Hypothalamus (tissue), 51 donors: ENCODE measurements around the gene GOLGA6C.
"Not testable (repeated sequence)": the region's sequence is repeated elsewhere in the genome, so short reads cannot be mapped to it uniquely, and the experiment has no call there.

ENCODE experiments used
- DNase-seq, 51 donors: peaks; one replicate each; lab custom pipeline; 2025; lab: John Stamatoyannopoulos, UW

GOLGA6C gene

DNA sequence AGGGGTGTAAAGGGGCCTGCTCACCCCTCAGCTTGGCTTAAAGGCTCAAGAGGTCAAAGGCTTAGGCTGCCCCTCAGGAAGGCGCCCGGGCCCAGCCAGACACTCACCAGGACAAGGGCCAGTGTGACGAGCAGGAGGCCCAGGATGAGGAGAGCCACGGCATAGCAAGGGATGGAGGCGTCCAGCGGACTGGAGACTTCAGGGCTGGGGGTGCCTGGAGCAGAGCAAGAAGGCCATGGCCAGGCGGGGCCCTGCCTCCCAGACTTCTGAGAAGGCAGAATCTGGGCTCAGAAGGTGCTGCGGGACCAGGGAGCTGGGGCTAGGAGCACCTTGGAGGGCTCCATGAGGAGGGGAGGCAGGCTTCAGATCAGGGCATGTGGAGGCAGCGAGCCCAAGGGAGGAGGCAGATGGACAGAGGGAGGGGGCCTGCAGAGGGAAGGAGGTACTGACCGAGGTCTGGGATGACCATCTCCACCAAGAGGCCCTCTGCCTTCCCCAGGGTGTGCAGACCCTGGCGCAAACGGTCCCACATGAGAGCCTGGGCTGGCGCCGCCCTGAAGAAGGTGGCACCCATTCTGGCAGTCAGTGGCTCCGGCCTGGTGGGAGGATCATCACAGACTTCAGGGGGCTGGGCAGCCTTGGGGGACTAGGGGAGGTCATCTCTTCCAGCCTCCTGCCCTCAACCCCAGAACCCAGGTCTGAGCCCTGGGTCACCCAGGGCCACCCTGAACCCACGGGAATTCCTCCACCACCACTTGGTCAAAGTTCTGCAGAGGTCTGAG, 32.0 kb upstream of the GOLGA6C start:
- no peak for DNase-seq

DNA sequence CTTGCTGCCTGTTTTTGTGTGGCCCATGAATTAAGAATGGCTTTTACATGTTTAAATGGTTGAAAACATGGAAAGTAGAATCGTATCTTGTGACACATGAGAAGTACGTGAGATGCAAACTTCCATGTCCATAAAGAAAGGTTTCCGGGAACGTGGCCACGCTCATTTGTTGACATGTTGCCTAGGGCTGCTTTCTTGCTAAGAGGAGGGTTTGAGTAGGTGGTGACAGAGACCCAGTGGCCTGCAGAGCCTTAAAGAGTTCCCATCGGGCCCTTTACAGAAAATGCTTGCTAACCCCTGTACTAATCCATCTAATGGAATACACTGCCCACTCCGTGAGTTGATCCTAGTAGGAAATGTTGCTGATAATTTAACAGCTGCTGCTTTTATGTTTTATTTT, 31.0 kb upstream of the GOLGA6C start:
- DNase-seq, result not testable (repeated sequence)

DNA sequence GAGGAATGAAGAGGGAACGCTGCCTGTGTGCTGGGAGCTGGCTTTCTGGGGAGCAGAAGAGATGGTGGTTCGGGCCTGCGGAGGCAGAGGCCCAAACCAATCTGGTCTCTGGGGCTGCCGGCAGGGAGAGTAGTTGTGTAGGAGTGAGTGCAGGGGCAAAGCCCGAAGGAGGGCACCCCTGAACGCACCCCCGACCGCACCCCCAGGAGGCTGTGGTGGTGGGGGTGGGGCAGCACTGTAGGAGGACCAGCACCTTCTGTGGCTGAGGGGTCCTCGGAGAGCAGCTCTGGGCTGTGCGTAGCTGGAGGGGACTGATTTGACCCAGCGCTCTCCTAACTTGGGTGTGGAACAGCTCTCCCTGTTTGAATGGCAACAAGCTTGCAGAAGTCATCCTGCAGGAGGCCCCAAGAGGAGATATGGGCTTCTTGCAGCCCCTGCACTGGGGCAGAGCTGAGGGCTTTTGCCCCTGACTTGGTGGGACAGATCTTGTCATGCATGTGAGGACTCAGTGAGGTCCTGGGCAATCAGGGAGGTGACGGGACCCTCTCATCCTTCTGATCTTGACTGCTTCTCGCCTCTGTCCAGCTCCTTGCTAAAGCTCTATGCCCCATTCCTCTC, 30.4 kb upstream of the GOLGA6C start:
- DNase-seq, result no peak

DNA sequence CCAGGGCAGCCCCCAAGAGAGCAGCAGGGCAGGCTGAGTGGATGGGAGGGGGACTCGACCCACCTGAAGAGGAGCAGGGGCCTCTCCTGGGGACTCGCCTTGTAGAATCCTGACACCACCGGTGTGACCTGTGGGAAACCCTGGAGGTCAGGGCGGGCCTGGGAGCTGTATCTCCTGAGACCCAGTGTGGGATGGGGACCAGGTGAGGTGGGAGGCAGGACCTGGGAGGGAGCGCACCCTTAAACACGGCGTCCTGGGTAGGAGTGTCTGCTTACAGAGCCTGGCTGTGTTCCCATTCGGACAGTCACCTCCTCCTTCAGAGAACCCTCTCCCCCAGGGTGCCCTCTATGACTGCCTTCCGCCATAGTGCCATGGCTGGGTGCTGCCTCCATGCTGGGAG, 29.3 kb upstream of the GOLGA6C start:
- DNase-seq, result no peak

DNA sequence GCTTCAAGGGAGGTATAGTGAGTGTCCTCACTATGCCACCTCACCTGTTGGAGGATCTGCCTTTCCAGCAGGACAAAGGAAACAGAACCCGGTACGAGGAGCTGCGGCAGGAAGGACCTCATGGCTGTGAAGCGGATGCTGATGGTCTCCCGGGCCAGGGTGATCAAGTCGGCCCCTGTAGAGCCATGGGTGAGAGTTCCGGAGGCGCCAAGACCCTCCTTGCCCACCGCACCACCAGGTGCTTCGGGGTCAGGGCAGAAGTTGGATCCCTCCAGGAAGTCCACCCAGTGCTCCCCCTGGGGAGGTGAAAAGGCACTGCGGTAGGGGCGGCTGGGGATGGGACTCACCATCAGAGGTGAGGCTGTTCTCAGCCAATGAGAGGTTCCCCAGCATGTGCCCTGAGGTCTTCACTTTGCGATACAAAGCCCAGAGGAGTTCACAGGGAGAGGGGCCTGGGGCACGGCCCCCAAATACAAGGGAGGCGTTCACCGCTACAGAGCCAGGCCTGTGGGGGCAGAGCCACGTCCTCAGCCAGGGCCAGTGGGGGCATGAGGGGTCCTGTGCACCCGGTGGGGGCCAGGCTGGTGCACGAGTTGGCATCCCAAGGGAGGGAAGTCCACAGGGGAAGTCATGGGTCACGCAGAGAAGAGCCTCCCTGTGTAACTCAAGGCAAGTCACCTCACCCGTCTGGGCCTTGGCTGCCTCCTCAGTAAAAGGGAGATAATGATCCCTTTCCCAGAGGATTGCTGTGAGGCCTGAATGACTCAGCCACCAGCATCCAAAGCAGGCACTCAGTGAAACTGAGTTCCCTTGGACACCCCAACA, 28.7 kb upstream of the GOLGA6C start:
- DNase-seq, result no peak

DNA sequence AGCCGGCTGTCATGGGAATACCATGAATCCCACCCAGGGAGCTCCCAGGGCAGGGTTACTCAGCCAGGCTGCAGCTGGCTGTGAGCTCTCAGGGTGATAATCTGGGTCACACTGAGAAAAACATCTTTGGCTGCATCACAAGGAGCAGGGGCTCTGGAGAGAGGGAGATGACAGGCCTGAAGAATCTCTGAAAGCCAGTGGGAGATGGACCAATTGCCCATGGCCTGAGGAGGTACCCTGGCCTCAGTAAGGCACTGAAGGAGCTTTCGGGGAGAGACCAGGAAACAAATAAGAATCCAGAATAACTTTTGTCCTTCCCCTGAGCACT, 28.2 kb upstream of the GOLGA6C start:
- no peak for DNase-seq

DNA sequence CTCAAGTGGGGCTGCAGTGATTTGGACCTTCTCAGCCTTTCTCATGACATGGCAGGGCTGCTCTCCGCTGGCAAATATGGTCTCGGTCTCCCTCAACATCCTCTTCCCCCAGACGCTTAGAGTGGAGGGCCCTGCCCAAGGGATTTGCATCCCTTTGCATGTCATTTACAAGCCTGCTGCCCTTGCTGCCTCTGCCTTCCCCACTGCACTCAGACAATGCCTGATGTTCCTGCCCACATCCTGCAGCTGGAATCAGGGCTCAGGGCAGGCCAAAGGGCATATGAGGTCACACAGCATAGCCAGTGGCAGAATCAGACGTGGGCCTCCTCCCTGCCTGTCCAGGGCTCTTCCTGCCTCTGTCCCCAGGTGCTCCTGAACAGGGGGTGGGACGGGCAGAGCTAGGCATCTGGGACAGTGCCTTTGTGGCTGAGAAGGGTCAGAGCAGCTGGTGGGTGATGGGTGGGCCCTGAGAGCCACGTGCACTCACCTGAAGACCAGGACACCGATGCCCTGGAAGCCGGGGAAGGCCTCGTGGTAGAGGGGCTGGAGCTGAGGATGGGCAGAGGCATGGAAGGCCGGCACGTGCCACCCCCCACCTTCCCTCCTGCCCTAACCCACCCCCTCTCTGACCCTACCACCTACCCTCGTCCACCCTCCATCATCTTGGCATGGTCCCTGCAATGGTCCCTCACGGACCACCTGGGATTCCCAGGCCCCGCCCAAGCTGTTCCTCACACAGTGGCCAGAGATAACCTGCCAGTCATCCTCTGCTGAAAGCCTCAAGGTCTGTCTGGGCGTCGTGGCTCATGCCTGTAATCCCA, 27.4 kb upstream of the GOLGA6C start:
- no peak for DNase-seq

DNA sequence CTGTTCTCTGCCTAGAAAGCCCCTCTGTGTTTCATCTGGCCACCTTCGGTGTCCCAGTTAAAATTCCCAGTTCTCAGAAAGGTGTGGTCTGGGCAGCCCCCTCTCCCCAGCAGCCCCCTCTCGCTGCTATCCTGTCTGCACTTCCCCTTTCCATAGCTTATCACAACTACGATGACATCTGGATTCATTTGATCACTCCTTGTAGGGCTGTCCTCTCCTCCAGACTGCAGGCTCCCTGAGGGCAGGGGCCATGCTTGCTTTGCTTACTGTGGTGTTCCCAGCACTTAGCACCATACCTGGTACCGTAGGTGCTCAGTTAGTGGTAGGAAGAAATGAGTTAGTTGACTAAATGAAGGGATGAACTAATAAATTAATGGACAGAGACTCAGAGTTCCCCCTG, 26.3 kb upstream of the GOLGA6C start:
- DNase-seq, result no peak

DNA sequence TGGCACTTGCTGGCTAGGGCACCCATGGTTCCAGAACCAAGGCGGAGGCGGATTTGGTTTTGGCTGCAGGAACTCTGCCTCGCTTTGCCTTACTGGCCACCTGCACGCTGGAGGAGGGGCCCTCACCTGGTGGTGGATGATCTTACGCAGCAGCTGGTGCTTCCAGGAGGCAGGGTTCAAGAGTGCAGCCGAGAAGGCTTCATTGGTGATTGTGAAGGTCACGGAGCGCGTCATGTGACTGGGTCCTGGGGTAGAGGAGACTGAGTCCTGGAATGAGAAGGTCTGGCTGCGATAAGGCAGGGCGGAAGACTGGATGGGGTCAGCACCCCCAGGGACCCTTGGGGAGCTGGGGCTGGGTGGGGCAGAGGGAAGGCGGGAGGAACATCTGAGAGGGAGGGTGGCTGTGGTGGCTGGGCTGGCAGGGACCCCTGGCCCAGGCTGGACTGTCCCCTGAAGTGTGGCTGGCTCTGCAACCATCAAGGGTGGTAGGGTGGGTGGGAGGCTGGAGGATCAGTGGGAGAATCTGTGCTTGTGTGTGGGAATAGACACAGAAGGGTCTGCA, 25.8 kb upstream of the GOLGA6C start:
- DNase-seq, result no peak

DNA sequence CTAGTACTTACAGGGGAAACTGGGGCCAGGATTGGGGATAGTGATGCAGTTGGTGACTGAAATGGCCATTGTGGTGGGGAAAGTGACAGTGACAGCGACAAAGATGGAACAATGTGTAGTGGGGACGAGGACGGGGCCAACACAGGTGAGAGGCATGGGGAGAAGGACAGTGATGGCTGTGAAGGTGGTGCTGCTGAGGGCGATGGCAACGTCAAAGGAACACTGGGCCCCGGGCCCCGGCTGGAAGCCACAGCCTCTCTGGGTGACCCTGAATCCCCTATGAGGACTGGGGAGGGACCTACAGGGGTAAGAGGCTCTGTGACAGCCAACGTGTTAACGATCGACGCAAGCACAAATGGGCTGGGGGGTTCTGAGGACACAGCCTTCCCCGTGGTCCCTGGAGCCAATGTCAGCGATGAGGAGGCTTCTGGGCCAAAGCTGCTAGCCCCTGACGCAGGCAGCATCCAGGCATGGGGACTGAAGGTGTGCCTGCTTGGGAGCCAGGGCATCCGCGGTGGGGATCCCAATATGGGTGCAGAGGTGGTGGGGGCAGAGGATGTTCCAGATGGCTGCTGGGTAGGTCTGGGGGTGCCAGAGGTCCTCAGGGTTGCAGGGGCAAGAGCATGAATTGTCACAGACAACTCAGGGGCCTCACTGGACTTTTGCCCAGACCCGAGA, 25.2 kb upstream of the GOLGA6C start:
- DNase-seq, result no peak

DNA sequence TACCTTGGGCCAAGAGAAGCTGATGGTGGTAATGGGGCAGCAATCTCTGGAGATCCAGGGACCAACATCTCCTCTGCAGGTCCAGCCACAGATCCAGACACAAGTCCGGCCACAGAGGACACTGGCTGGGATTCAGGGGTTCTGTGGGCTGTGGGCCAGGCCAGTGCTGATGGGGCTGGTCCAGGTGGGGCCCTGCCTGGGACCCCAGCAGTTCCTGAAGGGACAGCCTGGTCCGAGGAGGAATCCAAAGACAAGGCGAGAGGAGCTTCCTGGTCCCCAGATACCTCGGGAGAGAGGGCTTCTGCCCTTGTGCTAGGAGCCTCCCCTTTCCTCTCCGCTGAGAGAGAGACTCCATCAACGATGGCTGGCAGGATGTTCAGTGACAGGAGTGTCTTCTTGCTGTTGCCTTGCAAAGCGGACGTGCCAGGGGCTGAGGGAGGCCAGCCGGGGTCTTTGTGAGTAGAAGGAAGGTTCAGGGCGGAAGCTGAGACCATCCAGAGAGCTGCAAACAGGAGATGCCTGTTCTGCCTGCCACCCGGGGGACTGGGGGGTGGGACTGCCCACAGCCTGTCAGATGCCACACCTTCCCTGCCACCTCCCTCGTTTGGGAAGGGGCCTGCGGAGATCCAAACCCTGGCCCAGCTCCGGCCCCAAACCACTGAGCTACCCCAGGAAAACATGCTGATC, 24.5 kb upstream of the GOLGA6C start:
- no peak for DNase-seq

DNA sequence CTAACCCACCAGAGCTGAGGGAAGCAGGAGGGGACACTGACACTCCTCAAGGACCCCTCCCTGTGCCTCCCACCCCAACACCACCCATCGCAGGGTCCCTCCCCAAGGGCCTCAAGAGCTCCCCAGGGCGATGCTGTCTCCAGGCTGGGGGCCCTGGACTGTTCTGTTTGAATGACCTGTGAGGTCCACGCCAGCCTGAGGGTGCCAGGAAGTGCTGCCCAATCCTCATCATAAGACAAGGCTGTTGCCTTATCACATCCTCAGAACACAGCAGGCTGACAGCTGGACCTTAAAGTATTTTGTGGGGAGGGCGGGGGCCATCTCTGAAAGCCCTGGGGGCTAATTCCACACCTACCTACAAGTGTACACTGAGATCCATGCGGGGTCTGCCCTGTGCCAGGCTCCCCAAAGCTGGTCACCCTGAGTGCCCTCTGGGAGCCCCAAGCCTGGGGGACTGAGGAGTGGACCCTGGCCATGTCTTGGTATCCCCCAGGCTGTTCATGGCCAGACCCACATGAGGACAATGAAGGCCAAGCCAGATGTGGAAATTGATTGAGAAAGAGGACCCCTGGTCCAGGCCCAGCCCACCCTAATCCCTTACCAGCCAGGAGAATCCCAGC, 23.8 kb upstream of the GOLGA6C start:
- DNase-seq, result no peak

DNA sequence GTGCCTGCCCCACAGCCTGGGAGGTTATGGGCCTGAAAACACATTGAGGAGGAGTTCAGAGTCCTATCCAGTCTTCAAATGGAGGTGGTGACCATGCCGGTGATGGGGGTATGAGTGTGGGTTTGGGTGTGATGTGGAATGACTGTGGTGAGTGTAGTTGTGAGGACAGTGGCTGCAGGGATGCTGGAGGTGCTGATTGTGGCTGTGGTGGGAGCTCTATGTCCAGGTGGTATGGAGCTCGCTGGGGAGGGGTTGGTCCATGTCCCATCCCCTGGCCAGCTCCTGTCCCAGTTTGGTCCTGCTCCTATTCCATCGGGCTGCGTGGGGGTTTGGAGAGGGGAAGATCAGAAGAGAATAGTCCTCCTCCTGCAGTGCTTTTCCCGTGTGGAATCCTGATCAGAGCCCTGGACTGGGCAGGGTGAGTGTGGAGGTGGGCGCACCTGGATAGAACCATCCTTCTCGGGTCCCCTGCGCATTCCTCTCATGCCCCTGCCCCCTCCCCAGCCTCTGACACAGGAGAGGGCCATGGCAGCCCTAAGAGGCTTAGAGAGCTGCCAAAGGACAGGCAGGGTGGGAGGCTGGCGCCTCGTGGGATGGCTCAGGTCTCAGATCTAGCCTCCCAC, 23.0 kb upstream of the GOLGA6C start:
- no peak for DNase-seq

DNA sequence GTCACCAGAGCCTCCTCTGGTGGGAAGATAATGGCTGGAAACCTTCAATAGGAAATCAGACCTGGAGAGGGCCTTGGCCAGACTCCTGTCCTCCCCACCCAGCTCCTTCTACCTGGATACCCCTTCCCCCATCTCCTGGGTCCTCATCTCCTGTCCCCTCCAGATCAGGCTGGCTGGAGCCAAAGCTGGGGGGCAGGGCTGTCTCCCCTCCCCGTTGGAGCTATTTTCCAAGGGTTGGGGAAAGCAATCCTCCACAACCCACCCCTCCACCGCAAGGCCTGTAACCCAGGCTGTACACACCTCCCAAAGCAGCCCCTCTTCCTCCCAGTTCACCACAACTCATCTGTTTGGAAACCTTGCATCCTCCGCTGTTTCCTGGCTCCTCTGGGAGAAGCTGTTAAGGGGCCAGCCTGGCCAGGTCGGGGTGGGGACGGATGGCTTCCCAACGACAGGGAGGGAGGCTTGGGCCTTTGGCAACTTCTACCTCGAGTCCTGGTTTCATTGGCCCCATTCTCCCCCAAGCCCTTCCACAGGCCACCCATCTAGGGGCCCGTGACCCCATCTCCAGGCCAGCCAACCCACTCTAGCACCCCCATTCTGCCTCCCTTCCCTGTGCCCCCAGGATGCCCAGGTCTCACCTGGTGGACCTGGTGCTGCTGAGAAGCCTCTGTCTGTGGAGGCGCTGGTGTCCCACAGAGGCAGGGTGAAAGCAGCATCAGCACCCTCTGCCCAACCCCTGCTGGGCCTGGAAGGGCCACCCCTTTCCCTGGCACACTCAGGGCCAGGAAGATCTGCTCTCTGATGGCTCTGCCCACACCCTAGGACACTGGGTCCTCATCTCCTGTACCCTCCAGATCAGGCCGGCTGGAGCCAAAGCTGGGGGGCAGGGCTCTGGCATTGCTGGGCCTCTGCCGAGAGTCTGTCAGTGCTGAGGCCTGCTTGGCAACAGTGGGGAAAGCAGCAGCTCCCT, 22.1 kb upstream of the GOLGA6C start:
- no peak for DNase-seq

DNA sequence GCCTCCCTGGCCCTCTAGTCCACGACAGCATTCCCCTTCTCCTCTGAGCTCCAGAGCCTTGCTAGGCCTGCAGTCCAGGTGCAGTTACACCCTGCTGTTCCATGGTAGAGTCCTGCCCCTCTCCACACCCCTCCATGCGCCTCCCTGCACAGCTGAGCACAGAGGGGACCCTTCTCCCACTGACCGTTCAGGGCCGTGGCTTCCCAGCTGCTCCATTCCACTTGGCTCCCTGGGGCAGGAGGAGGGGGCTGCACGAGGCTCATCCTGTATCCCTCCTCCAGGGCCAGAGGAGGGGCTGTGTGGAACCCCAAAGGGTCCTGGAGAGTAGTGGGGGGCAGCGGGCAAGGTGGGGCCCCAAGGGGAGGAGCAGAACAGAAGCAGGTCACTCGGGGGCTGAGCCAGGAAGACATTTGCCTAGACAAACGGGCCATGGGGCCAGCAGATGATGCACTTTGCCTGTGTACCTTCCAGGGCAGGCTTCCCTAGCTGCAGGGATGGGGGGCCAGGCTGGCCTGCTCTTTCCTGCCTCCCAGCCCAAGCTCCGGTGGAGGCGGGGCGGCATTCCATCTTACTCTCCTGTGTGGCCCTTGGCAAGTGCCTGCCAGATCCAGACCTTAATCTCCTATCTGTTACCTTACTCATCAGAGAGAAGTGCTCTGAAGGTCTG, 20.7 kb upstream of the GOLGA6C start:
- DNase-seq, result no peak

DNA sequence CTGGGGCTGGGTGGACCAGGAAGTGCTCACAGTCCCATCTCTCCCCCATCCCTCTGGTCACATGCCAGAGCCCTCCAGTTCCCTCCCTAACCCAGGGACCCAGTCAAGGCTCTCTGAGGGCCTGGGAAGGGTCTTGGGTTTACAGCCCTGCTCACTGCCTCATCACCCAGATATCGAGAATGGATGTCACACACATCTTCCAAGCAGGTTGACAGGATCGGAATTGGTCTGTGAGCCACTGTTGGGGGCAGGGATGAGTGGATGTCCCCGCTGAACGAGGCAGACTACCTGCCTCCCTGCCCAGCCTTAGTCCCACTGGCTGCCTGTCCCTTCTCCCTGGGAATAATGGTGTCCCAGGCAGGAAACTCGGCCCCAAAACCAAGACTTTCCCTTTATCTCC, 20.0 kb upstream of the GOLGA6C start:
- DNase-seq, result no peak

DNA sequence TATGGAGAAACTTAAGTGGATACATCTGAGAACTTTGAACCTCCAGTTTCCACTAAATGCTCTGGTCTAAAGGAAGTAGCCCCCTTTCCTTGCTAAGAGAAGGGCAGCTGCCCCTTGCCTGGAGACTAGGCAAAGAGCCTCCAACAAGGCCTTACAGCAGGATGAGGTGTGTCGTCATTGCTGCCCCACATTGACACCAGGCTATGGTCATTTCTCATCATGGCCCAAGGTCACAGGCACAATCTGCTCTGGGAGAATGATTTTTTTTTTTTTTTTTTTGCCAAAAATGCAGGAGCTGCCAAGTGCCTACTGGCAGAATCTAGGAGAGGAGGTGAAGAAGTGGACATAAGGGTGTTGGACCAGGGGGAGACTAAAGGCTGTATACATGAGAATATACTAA, 12.4 kb upstream of the GOLGA6C start:
- not testable (repeated sequence) for DNase-seq
